Psoas muscle (tissue), 8 donors: ENCODE measurements around the gene SLC4A1AP. TPM values are rescaled to one million over a fixed set of nuclear protein-coding genes. Genes with fewer than 3 reads are reported as not detected.
A peak's percentile ranks its signal among the peaks of the same experiment; 100 is the strongest.

Experiments used
- ATAC-seq, 4 donors: fragments of 200-7000 bp; cut with Tn5 transposase; one replicate each; pipeline ENCODE4 v1.9.1; 2020; ENCODE audit warnings: moderate library complexity in 3 of 4, mild to moderate bottlenecking in 2 of 4
- DNase-seq, 2 donors: peaks; one replicate each; pipeline ENCODE4 v3.0.0-alpha.2; 2020
- H3K27ac ChIP-seq: fragments of 200-600 bp; one replicate; pipeline ENCODE4 v1.8.0; 2022
- H3K27me3 ChIP-seq, 3 donors: fragments of 200-600 bp in 1 of 3; one replicate each; pipeline versions ENCODE4 v1.6.1 to v1.8.0; 2013 to 2022; ENCODE audit warnings: low read length in 2 of 3, mild to moderate bottlenecking in 2 of 3, moderate library complexity in 1 of 3; ENCODE audit not compliant: insufficient read depth in 3 of 3
- H3K36me3 ChIP-seq, 2 donors: fragments of 200-600 bp in 1 of 2; one replicate each; pipeline versions ENCODE4 v1.6.1 to v1.8.0; 2013 to 2022; ENCODE audit warnings: low read depth in 1 of 2, mild to moderate bottlenecking in 1 of 2, moderate library complexity in 1 of 2; ENCODE audit not compliant: insufficient read depth in 1 of 2
- H3K4me1 ChIP-seq: fragments of 200-600 bp; one replicate; pipeline ENCODE4 v1.8.0; 2022
- H3K4me3 ChIP-seq: fragments of 200-600 bp; one replicate; pipeline ENCODE4 v1.8.0; 2022; ENCODE audit warnings: mild to moderate bottlenecking
- H3K9me3 ChIP-seq: fragments of 200-600 bp; one replicate; pipeline ENCODE4 v1.8.0; 2022
- CTCF ChIP-seq: fragments of 200-600 bp; IDR thresholded peaks from one replicate; pipeline ENCODE4 v1.8.0; 2022; ENCODE audit warnings: antibody characterized with exemption
- WGBS, 3 donors: extraction: QIAGEN DNeasy Blood & Tissue Kit; methylation state at CpG; one replicate each; pipeline versions ENCODE4 v1.1.6 to v1.1.7; 2013; 5-methylcytosine and 5-hydroxymethylcytosine counted together
- intact Hi-C, 2 donors: fragments of 100-400 bp; cut with DNase I; formaldehyde crosslinking; loops; one replicate each; pipeline versions ENCODE4 v1.11.0 to v1.14.2; 2022
- polyA plus RNA-seq, 3 donors: library from polyadenylated mRNA; stranded (reverse); fragments of 200-250 nt; gene quantifications; one replicate each; pipeline ENCODE4 v1.2.3, GENCODE V29; 2013
- total RNA-seq, 4 donors: library from RNA; stranded (reverse); fragmentation: NEBNext Ultra II Directional in 2 of 4; extraction: Animal tissue kit (Norgen Biotek cat#: 25700) in 2 of 4; gene quantifications; one replicate each; pipeline versions ENCODE4 v1.2.1 to v1.2.4, GENCODE V29; 2021 to 2023
- donor health status: healthy with polysubstance abuse.
- donor health status: DM: no; HTN: no; CAD: no; lungs with moderate emphysema.
- donor health status: Bipolar disorder and iron deficiency.
- donor health status: healthy.
- donor health status: DM: yes; HTN: yes; CAD: no.
- donor health status: DM: no; HTN: no; CAD: no.
- donor health status: DM: no; HTN: no; CAD: no.
- donor health status: DM: yes; HTN: yes; CAD: no.

The SLC4A1AP gene
- total and polyA plus RNA-seq, 7 donors, result 20.5 to 44.8 (median 26.7) TPM

GRCh38 chr2:27727257-27727656, 63.6 kb downstream of the SLC4A1AP start:
- Histone ChIP-seq H3K27me3 (no peaks in the 10 kb centered on the region), H3K27ac (no peak overlapping the region), H3K36me3 (no peaks in the 10 kb centered on the region), H3K4me3 (no peak overlapping the region), H3K4me1 (no peaks in the 10 kb centered on the region), H3K9me3 (no peaks in the 10 kb centered on the region)
- WGBS, 3 donors, result 86 to 88% (median 87%) methylated on average over 9 of the region's 9 CpGs
- DNase-seq (no peak), ATAC-seq (no peak)
- TF ChIP-seq CTCF, result no peak
- intact Hi-C loops, result no loop called here

GRCh38 chr2:27728081-27728858, 64.6 kb downstream of the SLC4A1AP start:
- H3K4me3 ChIP-seq, result no peak overlapping the region
- TF ChIP-seq CTCF, result no peak
- intact Hi-C loops, result no loop called here

GRCh38 chr2:27729198-27729597, 65.5 kb downstream of the SLC4A1AP start:
- Histone ChIP-seq H3K4me1 (no peaks in the 10 kb centered on the region), H3K27ac (no peak overlapping the region), H3K36me3 (no peaks in the 10 kb centered on the region), H3K4me3 (no peak overlapping the region), H3K27me3 (no peaks in the 10 kb centered on the region), H3K9me3 (no peaks in the 10 kb centered on the region)
- 42 to 52% (median 46%) methylated on average over 4 of the region's 4 CpGs for WGBS, 3 donors
- ATAC-seq (no peak), DNase-seq (no peak)
- intact Hi-C loops, result no loop called here
- TF ChIP-seq CTCF, result no peak

More at GRCh38 chr2:27728081-27728858, 64.6 kb downstream of the SLC4A1AP start:
- WGBS, 3 donors, result 67 to 75% (median 69%) methylated on average over 5 of the region's 5 CpGs
- H3K36me3 ChIP-seq, result no peaks in the 10 kb centered on the region
- no peak for ATAC-seq
- no peaks in the 10 kb centered on the region for H3K9me3 ChIP-seq
- no peak for DNase-seq
- H3K27ac ChIP-seq, result no peak overlapping the region
- H3K27me3 ChIP-seq, result no peaks in the 10 kb centered on the region
- H3K4me1 ChIP-seq, result no peaks in the 10 kb centered on the region

DNA sequence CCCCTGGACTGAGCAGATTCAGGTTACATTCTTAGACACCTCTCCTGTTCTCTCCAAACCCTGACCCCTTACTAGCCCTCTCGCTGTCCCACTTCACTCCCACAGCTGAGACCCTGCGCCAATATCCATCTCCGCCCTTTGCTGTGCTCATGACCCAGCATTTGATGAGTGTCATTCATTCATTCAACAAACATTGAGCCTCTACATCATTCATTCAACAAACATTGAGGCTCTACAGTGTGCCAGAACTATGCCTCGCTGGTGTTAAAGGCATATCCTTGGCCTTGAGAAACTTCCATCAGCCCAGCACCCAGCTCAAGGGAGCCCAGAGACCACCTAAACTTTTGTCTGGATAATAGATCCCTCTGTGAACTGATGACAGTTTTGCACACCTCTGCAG, 65.9 kb downstream of the SLC4A1AP start:
- WGBS, 3 donors, result 93 to 97% (median 94%) methylated on average over 4 of the region's 4 CpGs
- ATAC-seq (no peak), DNase-seq (no peak)
- Histone ChIP-seq H3K36me3 (no peaks in the 10 kb centered on the region), H3K4me1 (no peaks in the 10 kb centered on the region), H3K27ac (no peak overlapping the region), H3K9me3 (no peaks in the 10 kb centered on the region), H3K27me3 (no peaks in the 10 kb centered on the region), H3K4me3 (no peak overlapping the region)
- no peak for TF ChIP-seq CTCF
- intact Hi-C loops, result no loop called here

GRCh38 chr2:27730261-27730662, 66.6 kb downstream of the SLC4A1AP start:
- no peaks in the 10 kb centered on the region for H3K36me3 ChIP-seq
- H3K4me1 ChIP-seq, result peaks cover 5% of the 10 kb centered on the region
- DNase-seq, result no peak
- WGBS, 3 donors, result 27 to 39% (median 28%) methylated on average over 3 of the region's 3 CpGs
- intact Hi-C loops, result no loop called here
- no peaks in the 10 kb centered on the region for H3K9me3 ChIP-seq
- H3K27ac ChIP-seq, result no peak overlapping the region
- no peak overlapping the region for H3K4me3 ChIP-seq
- no peak for TF ChIP-seq CTCF
- no peaks in the 10 kb centered on the region for H3K27me3 ChIP-seq
- peak in 2 of 4 donors; percentile 24 to 25 for ATAC-seq
